HEK293 (cell line): ENCODE results near the gene RASGRF2.

Experiments
- BCL11B ChIP-seq: fragments of 450-650 bp; formaldehyde crosslinking; IDR thresholded peaks from 2 replicates; pipeline ENCODE4 v1.5.1; 2016; ENCODE audit warnings: low read depth, missing biosample characterization, missing genetic modification characterization
- KLF1 ChIP-seq: fragments of 450-650 bp; formaldehyde crosslinking; IDR thresholded peaks from 2 replicates; pipeline ENCODE4 v1.5.1; 2016; ENCODE audit warnings: missing biosample characterization, missing genetic modification characterization
- YY1 ChIP-seq: fragments of 450-650 bp; formaldehyde crosslinking; IDR thresholded peaks from 2 replicates; pipeline ENCODE4 v1.5.1; 2018; ENCODE audit warnings: missing biosample characterization, missing genetic modification characterization
- ZNF121 ChIP-seq: fragments of 450-650 bp; formaldehyde crosslinking; IDR thresholded peaks from 2 replicates; pipeline ENCODE4 v1.5.1; 2016; ENCODE audit warnings: missing biosample characterization, missing genetic modification characterization
- ZNF157 ChIP-seq: fragments of 450-650 bp; formaldehyde crosslinking; IDR thresholded peaks from 2 replicates; pipeline ENCODE4 v1.5.1; 2016; ENCODE audit warnings: missing biosample characterization, missing genetic modification characterization
- ZNF335 ChIP-seq: fragments of 450-650 bp; formaldehyde crosslinking; conservative IDR thresholded peaks from 2 replicates; pipeline ENCODE4 v1.5.1; 2016; ENCODE audit warnings: missing biosample characterization, missing genetic modification characterization
- ZNF433 ChIP-seq: fragments of 450-650 bp; formaldehyde crosslinking; IDR thresholded peaks from 2 replicates; pipeline ENCODE4 v1.5.1; 2016; ENCODE audit warnings: missing biosample characterization, missing genetic modification characterization, low read depth
- TF ChIP-seq, protein P1 (sequence below): fragments of 450-650 bp; formaldehyde crosslinking; IDR thresholded peaks from 2 replicates; pipeline ENCODE4 v1.5.1; 2016; ENCODE audit warnings: missing biosample characterization, missing genetic modification characterization
- TF ChIP-seq, protein P2 (sequence below): fragments of 450-650 bp; formaldehyde crosslinking; IDR thresholded peaks from 2 replicates; pipeline ENCODE4 v1.5.1; 2016; ENCODE audit warnings: missing biosample characterization, missing genetic modification characterization
- TF ChIP-seq, protein P3 (sequence below): fragments of 450-650 bp; formaldehyde crosslinking; conservative IDR thresholded peaks from 2 replicates; pipeline ENCODE4 v1.5.1; 2016; ENCODE audit warnings: low read depth, missing biosample characterization, missing genetic modification characterization

DNA sequence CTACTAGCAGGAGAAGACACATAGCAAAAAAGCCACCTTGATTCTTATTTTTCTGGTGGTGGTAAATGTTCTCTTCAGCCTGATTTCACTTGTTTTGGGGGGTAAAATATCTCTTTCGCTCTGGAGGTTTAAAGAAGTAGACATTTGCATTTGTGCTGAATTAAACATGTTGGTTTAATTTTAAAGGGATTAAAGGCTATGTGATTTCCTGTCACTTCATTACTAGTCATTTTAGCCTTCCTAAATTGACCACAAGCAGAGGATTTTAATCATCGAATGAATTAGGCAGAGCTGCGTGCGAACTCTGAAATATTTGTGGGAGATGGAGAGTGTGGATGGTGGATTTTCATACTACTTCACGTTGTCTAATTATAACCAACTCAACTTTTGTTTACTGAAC, 4.8 kb downstream of the RASGRF2 start:
- no peak for TF ChIP-seq ZNF335 (tag by site-specific recombination)
- TF ChIP-seq, protein P1, sequence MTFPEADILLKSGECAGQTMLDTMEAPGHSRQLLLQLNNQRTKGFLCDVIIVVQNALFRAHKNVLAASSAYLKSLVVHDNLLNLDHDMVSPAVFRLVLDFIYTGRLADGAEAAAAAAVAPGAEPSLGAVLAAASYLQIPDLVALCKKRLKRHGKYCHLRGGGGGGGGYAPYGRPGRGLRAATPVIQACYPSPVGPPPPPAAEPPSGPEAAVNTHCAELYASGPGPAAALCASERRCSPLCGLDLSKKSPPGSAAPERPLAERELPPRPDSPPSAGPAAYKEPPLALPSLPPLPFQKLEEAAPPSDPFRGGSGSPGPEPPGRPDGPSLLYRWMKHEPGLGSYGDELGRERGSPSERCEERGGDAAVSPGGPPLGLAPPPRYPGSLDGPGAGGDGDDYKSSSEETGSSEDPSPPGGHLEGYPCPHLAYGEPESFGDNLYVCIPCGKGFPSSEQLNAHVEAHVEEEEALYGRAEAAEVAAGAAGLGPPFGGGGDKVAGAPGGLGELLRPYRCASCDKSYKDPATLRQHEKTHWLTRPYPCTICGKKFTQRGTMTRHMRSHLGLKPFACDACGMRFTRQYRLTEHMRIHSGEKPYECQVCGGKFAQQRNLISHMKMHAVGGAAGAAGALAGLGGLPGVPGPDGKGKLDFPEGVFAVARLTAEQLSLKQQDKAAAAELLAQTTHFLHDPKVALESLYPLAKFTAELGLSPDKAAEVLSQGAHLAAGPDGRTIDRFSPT (tag by site-specific recombination): no peak
- no peak for TF ChIP-seq ZNF433 (tag by site-specific recombination)
- TF ChIP-seq ZNF121 (tag by site-specific recombination): no peak
- TF ChIP-seq, protein P2, sequence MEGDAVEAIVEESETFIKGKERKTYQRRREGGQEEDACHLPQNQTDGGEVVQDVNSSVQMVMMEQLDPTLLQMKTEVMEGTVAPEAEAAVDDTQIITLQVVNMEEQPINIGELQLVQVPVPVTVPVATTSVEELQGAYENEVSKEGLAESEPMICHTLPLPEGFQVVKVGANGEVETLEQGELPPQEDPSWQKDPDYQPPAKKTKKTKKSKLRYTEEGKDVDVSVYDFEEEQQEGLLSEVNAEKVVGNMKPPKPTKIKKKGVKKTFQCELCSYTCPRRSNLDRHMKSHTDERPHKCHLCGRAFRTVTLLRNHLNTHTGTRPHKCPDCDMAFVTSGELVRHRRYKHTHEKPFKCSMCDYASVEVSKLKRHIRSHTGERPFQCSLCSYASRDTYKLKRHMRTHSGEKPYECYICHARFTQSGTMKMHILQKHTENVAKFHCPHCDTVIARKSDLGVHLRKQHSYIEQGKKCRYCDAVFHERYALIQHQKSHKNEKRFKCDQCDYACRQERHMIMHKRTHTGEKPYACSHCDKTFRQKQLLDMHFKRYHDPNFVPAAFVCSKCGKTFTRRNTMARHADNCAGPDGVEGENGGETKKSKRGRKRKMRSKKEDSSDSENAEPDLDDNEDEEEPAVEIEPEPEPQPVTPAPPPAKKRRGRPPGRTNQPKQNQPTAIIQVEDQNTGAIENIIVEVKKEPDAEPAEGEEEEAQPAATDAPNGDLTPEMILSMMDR (tag by site-specific recombination): no peak
- no peak for TF ChIP-seq BCL11B (tag by site-specific recombination)
- TF ChIP-seq KLF1: no peak
- TF ChIP-seq, protein P3, sequence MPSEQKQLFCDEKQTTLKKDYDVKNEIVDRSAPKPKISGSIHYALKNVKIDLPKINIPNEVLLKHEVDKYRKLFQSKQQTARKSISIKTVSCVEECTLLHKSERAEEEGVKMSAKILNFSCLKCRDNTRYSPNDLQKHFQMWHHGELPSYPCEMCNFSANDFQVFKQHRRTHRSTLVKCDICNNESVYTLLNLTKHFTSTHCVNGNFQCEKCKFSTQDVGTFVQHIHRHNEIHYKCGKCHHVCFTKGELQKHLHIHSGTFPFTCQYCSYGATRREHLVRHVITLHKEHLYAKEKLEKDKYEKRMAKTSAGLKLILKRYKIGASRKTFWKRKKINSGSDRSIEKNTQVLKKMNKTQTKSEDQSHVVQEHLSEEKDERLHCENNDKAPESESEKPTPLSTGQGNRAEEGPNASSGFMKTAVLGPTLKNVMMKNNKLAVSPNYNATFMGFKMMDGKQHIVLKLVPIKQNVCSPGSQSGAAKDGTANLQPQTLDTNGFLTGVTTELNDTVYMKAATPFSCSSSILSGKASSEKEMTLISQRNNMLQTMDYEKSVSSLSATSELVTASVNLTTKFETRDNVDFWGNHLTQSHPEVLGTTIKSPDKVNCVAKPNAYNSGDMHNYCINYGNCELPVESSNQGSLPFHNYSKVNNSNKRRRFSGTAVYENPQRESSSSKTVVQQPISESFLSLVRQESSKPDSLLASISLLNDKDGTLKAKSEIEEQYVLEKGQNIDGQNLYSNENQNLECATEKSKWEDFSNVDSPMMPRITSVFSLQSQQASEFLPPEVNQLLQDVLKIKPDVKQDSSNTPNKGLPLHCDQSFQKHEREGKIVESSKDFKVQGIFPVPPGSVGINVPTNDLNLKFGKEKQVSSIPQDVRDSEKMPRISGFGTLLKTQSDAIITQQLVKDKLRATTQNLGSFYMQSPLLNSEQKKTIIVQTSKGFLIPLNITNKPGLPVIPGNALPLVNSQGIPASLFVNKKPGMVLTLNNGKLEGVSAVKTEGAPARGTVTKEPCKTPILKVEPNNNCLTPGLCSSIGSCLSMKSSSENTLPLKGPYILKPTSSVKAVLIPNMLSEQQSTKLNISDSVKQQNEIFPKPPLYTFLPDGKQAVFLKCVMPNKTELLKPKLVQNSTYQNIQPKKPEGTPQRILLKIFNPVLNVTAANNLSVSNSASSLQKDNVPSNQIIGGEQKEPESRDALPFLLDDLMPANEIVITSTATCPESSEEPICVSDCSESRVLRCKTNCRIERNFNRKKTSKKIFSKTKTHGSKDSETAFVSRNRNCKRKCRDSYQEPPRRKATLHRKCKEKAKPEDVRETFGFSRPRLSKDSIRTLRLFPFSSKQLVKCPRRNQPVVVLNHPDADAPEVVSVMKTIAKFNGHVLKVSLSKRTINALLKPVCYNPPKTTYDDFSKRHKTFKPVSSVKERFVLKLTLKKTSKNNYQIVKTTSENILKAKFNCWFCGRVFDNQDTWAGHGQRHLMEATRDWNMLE (tag by site-specific recombination): no peak
- no peak for TF ChIP-seq ZNF157 (tag by site-specific recombination)
- no peak for TF ChIP-seq YY1 (tag by site-specific recombination)
